ENCODE data around the gene FBXO46. TPM values are rescaled to one million over a fixed set of nuclear protein-coding genes. Genes with fewer than 3 reads are reported as not detected.
"Not testable (repeated sequence)": the region's sequence is repeated elsewhere in the genome, so short reads cannot be mapped to it uniquely, and the experiment has no call there.

FBXO46 gene
- polyA plus RNA-seq, 10 donors, result 8.3 to 15.3 (median 10.3) TPM

DNA sequence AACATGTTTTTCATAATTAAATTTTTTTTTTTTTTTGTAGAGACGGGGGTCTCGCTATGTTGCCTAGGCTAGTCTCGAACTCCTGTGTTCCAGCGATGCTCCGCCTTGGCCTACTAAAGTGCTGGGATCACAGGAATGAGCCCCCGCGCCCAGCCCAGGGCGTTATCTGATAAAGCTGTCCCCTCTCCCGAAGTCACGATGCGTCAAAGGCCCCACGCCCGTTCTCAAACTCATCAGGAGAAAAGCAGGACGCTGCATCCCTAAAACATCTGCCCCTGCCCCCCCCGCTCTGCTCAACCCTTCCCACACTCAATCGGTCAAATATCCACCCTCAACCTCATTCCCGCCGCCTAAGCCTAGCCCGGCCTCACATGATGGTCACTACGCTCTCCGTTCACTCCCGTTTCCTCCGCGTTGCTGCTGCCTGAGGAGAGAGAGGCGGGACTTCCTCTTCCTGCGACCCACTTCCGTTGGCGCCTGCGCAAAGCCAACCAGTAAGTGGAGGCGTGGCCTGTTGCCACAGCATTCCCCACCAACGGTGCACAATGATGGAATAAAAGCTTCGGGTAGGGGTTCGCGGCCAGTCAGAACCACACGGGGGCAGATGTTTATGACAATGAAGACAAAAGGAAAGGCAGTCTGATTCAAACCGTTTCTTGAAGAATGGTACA is 39.0 kb downstream of the FBXO46 start, which contains the start of gene SNRPD2:
Gene SNRPD2, minus strand, starts transcription at position 438 of the 671 bp plus-strand sequence. Its CDS starts 65 bp downstream, at position 373.
- DNase-seq, result peak; percentile 95 to 98 (median 96)

DNA sequence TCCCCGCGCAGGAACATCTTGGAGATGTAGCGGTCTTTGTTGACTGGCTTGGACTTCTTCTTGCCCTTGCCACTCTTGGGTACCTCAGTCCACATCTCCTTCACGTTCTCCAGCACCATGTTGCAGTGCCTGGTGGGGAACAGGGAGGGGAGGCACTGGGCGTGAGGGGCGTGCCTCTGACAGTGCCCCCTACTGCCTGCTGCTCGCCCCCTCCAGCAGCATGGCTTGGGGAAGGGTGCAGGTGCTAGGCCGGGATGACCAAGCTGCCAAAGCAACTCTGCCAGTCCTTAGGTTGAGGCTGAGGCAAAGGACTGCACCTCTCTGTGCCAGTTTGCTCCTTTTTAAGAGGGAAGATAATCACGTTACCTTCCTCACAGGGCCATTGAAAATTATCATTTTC is 43.1 kb downstream of the FBXO46 start:
- no peak for DNase-seq

DNA sequence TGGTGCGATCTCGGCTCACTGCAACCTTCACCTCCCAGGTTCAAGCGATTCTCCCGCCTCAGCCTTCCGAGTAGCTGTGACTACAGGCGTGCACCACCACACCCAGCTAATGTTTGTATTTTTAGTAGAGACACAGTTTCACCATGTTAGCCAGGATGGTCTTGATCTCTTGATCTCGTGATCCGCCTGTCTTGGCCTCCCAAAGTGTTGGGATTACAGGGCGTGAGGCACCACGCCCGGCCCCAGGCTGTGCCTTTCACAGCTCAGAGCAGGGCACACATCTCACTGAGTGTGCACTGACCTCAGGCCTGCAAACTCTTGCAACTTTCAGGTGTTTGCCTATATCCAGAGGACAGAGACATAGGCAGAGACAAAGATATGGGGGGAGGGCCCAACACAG is 45.7 kb downstream of the FBXO46 start:
- not testable (repeated sequence) for DNase-seq

DNA sequence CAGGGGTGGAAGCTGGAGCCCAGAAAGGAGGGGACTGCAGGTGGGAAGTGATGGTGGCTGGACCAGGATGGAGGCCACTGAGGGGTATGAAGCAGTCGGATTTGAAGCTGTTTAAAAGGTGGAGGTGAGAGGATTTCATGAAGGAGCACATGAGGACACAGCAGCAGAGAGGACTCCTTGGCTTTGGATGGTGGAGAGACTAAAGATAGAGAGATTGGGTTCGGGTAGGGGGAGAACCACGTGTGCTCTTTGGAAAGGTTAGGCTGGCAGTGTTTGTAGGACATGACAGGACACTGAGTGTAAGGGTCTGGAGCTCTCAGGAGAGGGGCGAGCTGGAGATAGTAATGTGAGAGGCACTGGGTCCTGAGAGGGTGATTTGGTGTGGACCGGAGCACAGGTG is 47.8 kb downstream of the FBXO46 start:
- DNase-seq, result no peak

DNA sequence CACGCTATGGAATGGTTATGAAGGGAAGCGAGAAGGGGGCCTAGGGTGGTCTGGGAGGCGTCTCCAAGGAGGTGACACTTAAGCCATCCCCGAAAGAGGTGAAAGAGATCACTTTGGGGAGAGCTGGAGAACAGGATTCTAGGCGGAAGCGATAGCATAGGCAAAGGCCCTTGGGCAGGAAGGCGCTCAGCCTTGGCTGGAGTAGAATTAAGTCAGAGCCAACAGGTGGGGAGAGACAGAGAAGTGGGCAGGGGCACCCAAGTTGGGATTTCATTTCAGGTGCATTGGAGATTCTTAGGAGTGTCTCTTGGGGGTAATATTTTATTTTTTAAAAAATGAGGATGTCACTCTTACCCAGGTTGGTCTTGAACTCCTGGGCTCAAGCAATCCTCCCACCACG is 48.6 kb downstream of the FBXO46 start:
- no peak for DNase-seq

DNA sequence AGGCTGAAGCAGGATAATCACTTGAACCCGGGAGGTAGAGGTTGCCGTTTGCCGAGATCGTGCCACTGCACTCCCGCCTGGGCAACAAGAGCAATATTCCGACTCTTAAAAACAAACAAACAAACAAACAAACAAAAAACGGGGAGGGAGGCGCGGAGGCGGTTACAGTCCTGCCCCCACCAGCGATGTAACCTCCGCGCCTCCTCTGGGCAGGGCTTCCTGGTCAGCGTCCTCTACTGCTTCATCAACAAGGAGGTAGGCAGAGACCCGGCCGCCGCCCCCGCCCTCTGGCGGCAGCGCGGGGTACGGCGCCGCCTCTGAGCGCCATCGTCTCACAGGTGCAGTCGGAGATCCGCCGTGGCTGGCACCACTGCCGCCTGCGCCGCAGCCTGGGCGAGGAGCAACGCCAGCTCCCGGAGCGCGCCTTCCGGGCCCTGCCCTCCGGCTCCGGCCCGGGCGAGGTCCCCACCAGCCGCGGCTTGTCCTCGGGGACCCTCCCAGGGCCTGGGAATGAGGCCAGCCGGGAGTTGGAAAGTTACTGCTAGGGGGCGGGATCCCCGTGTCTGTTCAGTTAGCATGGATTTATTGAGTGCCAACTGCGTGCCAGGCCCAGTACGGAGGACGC is 49.2 kb downstream of the FBXO46 start:
- peak; percentile 49 to 85 (median 77) for DNase-seq

DNA sequence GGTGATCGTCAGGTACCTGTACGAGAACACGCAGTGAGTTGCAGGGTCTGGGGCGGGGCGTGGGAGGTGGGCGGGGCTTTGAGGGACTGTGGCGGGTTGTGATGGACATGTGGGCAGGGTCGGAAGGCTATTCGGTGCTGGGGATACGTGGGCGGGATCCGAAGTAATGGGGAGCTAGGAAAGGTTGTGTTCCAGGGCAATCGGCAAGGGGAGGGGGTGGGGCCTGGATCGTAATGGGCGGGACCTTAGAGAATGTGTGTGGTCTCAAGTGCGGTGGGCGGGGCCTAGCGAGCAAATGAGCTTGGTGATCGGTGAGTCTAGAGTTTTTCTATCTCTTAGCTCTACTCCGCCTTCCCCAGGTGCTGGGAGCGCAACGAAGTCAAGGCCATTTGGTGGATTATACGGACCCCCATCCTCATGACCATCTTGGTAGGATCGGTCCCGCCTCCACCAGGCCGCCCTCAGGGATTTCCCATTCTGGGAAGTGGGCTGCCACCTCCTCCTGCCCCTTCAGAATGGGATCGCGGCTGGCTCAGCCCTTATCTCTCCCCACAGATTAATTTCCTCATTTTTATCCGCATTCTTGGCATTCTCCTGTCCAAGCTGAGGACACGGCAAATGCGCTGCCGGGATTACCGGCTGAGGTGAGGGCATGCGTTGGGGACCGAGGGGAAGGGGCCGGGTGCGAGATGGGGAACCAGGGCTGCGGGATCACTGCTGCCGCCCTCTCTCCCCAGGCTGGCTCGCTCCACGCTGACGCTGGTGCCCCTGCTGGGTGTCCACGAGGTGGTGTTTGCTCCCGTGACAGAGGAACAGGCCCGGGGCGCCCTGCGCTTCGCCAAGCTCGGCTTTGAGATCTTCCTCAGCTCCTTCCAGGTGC is 53.1 kb downstream of the FBXO46 start:
- peak in 1 of 3 donors; percentile 48 for DNase-seq

DNA sequence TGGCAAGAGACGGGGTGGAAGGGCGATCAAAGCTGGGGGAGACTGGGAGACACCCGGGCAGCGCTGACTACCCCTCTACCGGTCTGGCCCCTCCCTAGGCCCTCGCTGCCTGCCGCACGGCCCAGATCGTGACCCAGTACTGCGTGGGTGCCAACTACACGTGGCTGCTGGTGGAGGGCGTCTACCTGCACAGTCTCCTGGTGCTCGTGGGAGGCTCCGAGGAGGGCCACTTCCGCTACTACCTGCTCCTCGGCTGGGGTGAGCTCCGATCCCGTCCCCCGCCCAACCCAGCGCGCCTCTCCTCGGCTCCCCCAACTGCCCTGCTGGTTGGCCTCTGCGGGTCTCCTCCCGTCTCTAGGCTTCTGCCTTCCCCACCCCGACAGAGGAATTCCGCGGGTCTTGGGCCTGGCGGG is 53.8 kb downstream of the FBXO46 start:
- no peak for DNase-seq

DNA sequence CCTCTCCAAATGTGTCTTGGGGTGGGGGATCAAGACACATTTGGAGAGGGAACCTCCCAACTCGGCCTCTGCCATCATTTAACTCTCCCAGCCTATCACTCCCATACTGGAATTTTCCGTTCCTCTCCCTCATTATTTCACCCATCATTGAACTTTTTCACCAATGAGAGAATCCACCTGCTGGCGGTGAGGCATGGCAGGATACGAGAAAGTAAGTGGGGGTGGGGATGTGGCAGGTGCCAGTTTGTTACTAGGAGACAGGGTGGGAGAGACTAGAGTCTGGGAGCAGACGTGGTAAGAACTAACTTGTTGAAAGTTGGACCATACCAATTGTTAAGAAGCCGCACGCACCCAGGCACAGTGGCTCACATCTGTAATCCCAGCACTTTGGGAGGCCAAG is 55.8 kb downstream of the FBXO46 start:
- no peak for DNase-seq

DNA sequence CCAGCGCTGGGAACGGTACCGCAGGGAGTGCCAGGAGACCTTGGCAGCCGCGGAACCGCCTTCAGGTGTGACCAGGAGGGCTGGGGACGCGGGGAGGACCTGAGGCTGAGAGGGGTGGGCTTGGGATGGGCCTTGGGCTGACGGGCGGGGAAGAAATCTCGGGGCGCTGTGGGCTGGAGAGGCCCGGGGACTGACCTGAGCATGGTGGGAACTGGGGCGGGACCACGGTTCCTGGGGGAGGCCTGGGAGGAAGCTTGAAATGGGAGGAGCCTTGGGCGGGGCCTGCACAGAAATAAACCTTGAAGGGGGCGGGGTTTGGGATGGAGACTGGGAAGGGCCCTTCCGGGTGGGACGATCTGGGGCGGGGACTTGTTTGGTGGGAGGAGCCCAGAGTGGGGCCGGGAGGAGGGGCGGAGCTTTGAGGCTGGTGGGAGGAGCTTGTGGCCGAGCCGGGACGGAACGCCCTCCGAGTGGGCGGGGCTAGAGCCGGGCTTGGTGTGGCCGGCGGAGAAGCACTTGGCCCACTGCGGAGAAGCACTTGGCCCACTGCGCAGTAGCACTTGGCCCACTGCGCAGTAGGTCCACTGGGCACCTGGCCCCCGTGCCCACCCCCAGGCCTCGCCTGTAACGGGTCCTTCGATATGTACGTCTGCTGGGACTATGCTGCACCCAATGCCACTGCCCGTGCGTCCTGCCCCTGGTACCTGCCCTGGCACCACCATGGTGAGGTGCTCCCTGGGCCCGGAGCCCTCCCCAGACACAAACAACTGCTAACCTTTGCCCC is 59.8 kb downstream of the FBXO46 start:
- peak in 1 of 3 donors; percentile 42 for DNase-seq

DNA sequence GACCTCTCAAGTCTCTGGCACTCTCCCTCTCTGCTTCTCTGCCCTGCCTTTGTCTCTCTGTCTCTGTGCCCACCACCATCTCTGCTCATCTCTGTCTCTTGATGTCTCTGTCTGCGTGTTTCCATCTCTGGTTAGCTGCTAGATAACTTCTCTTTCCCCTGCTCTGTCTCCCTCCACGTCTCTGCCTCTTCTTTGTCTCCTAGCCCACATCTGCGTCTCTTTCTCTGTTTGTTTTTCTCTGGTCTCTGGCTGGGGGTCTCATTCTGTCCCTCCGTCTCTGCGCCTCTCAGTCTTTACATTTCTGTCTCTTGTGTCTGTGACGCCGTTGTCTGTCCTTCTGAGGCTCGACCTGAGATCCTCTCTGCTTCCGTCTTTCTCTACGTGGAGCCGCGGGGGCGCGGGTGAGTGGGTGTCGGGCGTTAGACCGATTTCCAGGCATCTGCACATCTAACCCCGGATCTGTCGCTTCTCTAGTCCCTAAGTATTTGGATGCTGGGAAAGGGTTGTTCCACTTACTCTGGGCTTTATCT is 62.3 kb downstream of the FBXO46 start:
- no peak for DNase-seq

DNA sequence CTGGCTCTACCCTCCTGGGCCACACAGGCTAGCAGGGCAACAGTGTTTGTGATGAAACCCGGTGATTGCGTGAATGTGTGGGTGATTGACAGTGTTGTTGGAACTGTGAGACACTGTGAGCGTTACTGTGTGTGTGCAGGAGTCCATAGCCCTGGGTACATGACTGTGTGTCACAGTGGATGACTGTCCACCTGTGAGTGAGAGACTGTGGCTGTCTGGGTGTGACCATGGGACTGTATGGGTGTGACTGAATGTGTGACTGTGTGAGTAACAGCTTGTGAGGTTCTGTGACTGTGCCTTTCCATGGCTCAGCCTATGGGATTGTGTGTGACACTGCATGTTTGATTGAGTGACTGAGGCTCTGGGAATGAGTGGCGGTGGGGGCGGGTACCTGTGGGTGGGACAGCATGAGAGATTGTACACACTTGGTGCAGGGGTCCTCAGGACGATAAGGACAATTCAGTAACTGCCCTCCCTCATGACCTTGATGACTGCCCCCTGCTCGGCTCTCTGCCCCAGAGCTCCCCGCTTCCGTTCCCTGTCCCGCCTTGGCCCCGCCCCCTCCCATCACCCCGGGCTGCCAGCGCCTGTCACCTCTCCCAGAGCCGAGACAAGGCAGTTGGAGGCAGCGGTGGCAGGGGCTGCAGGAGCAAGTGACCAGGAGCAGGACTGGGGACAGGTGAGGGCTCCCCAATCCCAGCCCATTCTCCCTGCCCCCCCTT is 62.9 kb downstream of the FBXO46 start, which contains the start of gene GIPR:
Gene GIPR, plus strand, starts transcription at position 602 of the 722 bp plus-strand sequence. CDS start 1,300 bp downstream, outside the sequence.
- no peak for DNase-seq

DNA sequence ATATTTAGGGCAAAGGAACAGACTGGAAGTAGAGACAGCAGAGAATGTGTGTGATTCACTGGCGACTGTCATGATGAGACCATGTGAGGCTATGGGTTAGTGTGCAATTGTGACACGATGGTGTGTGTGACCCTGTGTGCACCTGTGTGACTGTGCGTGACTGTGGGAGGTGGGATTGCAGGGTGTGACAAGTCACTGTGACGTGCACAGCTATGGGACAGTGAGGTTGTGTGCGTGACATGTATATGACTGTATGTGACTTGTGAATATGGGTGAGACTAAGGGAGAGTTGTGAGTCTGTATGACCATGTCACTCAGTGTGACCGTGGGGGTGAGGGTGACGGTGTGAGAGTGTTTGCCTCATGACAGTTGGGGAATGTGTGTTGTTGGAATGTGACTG is 66.1 kb downstream of the FBXO46 start:
- DNase-seq, result no peak

DNA sequence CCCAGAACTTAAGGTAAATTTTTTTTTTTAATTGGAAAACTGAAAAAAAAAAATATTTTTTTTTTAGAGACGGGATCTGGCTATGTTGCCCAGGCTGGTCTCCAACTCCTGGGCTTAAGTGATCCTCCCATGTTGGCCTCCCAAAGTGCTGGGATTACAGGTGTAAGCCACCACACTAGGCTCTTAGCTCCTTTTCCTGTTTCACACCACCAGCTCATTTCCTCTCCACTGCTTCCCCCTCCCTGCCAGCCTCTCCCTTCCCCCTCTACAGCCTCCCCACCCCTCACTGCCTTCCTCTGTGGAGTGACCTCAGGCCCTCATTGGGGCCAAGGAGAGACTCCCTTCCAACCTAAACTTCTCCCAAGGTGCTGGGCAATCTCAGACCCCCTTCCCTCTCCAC is 66.9 kb downstream of the FBXO46 start:
- no peak for DNase-seq

DNA sequence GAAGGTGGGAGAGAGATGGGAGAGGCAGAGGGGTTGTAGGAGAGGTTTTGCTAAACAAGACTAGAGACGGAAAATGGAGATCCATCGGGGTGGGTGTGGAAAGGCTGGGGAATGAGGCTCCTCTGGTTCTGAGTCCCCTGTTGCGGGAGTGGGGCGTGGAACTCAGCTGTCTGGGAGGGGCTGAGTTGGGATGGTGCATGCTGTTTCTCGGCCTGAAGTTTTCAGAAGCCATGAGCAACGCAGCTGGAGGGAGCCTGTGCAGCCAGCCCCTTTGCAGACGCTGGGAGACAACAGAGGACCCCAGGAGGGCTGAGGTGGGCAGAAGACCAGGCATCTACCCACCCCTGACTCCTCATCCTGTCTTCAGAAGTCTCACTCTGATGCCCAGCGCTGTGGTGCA is 70.1 kb downstream of the FBXO46 start:
- DNase-seq, result no peak

Other genes starting within 250 kb of the FBXO46 start
- gene RTN2, start 233.8 kb downstream of the FBXO46 start, polyA plus RNA-seq (ENCODE audit: insufficient read length in 10 of 10), result 100 to 1,000 TPM in 9 of 10 donors, 10 to 100 TPM in 1; 74.9 to 142 (median 129) TPM
- gene PPM1N, start 232.5 kb downstream of the FBXO46 start, polyA plus RNA-seq (ENCODE audit: insufficient read length in 10 of 10), result 1 to 10 TPM in 3 of 10 donors, under 1 TPM in 7; 0.66 to 2.4 (median 0.77) TPM
- gene VASP, start 223.4 kb downstream of the FBXO46 start, polyA plus RNA-seq (ENCODE audit: insufficient read length in 10 of 10), result 10 to 100 TPM; 45.7 to 65.7 (median 55.6) TPM
- 1 to 10 TPM; 5.6 to 7.8 (median 6.3) TPM for gene OPA3, start 146.1 kb downstream of the FBXO46 start, polyA plus RNA-seq (ENCODE audit: insufficient read length in 10 of 10)
- gene GPR4, start 128.7 kb downstream of the FBXO46 start, polyA plus RNA-seq (ENCODE audit: insufficient read length in 10 of 10), result 1 to 10 TPM; 1.4 to 3.6 (median 2.6) TPM
- gene EML2, start 91.5 kb downstream of the FBXO46 start, polyA plus RNA-seq (ENCODE audit: insufficient read length in 10 of 10), result 10 to 100 TPM in 5 of 10 donors, 1 to 10 TPM in 5; 8.2 to 18.0 (median 10.1) TPM
- 1 to 10 TPM in 2 of 10 donors, under 1 TPM in 6, not detected in 2; 0.14 to 4.1 (median 0.48) TPM for gene GIPR, start 62.7 kb downstream of the FBXO46 start, polyA plus RNA-seq (ENCODE audit: insufficient read length in 10 of 10)
- 100 to 1,000 TPM; 206 to 339 (median 266) TPM for gene SNRPD2, start 38.9 kb downstream of the FBXO46 start, polyA plus RNA-seq (ENCODE audit: insufficient read length in 10 of 10)
- 1 to 10 TPM; 2.1 to 4.5 (median 3.4) TPM for gene QPCTL, start 38.2 kb downstream of the FBXO46 start, polyA plus RNA-seq (ENCODE audit: insufficient read length in 10 of 10)
- gene MEIOSIN, start 2.5 kb upstream of the FBXO46 start, polyA plus RNA-seq (ENCODE audit: insufficient read length in 10 of 10), result under 1 TPM in 2 of 10 donors, not detected in 8; 0.09 to 0.14 TPM
- 10 to 100 TPM; 11.3 to 23.2 (median 17.4) TPM for gene SIX5, start 38.4 kb upstream of the FBXO46 start, polyA plus RNA-seq (ENCODE audit: insufficient read length in 10 of 10)
- gene DMPK, start 51.6 kb upstream of the FBXO46 start, polyA plus RNA-seq (ENCODE audit: insufficient read length in 10 of 10), result 100 to 1,000 TPM; 173 to 304 (median 270) TPM
- 10 to 100 TPM; 31.8 to 47.7 (median 38.3) TPM for gene DMWD, start 61.9 kb upstream of the FBXO46 start, polyA plus RNA-seq (ENCODE audit: insufficient read length in 10 of 10)
- not detected for gene RSPH6A, start 84.4 kb upstream of the FBXO46 start, polyA plus RNA-seq (ENCODE audit: insufficient read length in 10 of 10)
- gene SYMPK, start 132.3 kb upstream of the FBXO46 start, polyA plus RNA-seq (ENCODE audit: insufficient read length in 10 of 10), result 10 to 100 TPM; 34.2 to 42.1 (median 35.2) TPM
- gene FOXA3, start 133.4 kb upstream of the FBXO46 start, polyA plus RNA-seq (ENCODE audit: insufficient read length in 10 of 10), result not detected
- gene IRF2BP1, start 155.2 kb upstream of the FBXO46 start, polyA plus RNA-seq (ENCODE audit: insufficient read length in 10 of 10), result 10 to 100 TPM; 10.2 to 19.7 (median 13.3) TPM
- 1 to 10 TPM; 2.8 to 4.4 (median 3.7) TPM for gene MYPOP, start 171.7 kb upstream of the FBXO46 start, polyA plus RNA-seq (ENCODE audit: insufficient read length in 10 of 10)
- gene NANOS2, start 183.9 kb upstream of the FBXO46 start, polyA plus RNA-seq (ENCODE audit: insufficient read length in 10 of 10), result not detected
- 1 to 10 TPM; 2.8 to 5.5 (median 4.0) TPM for gene NOVA2, start 243.0 kb upstream of the FBXO46 start, polyA plus RNA-seq (ENCODE audit: insufficient read length in 10 of 10)